Muscle of leg (tissue), 11 donors: Measurements from ENCODE around the gene GPER1. TPM values are rescaled to one million over a fixed set of nuclear protein-coding genes. Genes with fewer than 3 reads are reported as not detected.
"Not testable (repeated sequence)": the region's sequence is repeated elsewhere in the genome, so short reads cannot be mapped to it uniquely, and the experiment has no call there.

Source experiments
- DNase-seq: peaks from one replicate; pipeline ENCODE4 v3.0.0; 2013
- H3K27ac ChIP-seq: one replicate; pipeline ENCODE4 v1.5.1; 2013; ENCODE audit warnings: mild to moderate bottlenecking, low read length, control low read depth
- H3K27me3 ChIP-seq: one replicate; pipeline ENCODE4 v1.6.1; 2013; ENCODE audit warnings: low read length; ENCODE audit not compliant: control insufficient read depth, insufficient read depth
- H3K36me3 ChIP-seq: one replicate; pipeline ENCODE4 v1.6.1; 2013; ENCODE audit warnings: low read length; ENCODE audit not compliant: control insufficient read depth, insufficient read depth
- H3K4me1 ChIP-seq: one replicate; pipeline ENCODE4 v1.6.1; 2013; ENCODE audit warnings: low read length; ENCODE audit not compliant: control insufficient read depth, insufficient read depth
- H3K4me3 ChIP-seq: one replicate; pipeline ENCODE4 v1.5.1; 2013; ENCODE audit warnings: low read length, control low read depth
- H3K9me3 ChIP-seq: replicated peaks from 2 replicates; pipeline ENCODE4 v1.6.1; 2013; ENCODE audit warnings: low read depth, low read length; ENCODE audit not compliant: control insufficient read depth
- WGBS: methylation state at CpG from one replicate; pipeline ENCODE4 v1.1.5; 2013; ENCODE audit warnings: missing lambda C conversion rate; ENCODE audit not compliant: insufficient coverage; 5-methylcytosine and 5-hydroxymethylcytosine counted together
- polyA plus RNA-seq, 8 donors: library from polyadenylated mRNA; unstranded; fragments of 120-200 nt; gene quantifications; one replicate each; pipeline versions ENCODE4 v1.2.1 to v1.2.3, GENCODE V29; 2013; ENCODE audit warnings: inconsistent platforms in 1 of 8, low replicate concordance in 1 of 8; ENCODE audit not compliant: insufficient read length in 8 of 8, insufficient read depth in 1 of 8
- total RNA-seq: library from RNA; stranded (reverse); fragments of 120-200 nt; gene quantifications from one replicate; pipeline ENCODE4 v1.2.4, GENCODE V29; 2013

GPER1 gene
- total and polyA plus RNA-seq, 9 donors, result 9.6 to 17.7 (median 11.6) TPM

- no peak overlapping the region for H3K4me3 ChIP-seq
- H3K9me3 ChIP-seq, result no peaks in the 10 kb centered on the region
- H3K27ac ChIP-seq, result no peak overlapping the region
- peaks cover 55% of the 10 kb centered on the region for H3K4me1 ChIP-seq
- H3K27me3 ChIP-seq, result no peaks in the 10 kb centered on the region
- 90% methylated on average over 44 of the region's 55 CpGs for WGBS
- no peak for DNase-seq
- no peaks in the 10 kb centered on the region for H3K36me3 ChIP-seq
Measured at GRCh38 chr7:1109581-1110310, 21.8 kb downstream of the GPER1 start.

- Histone ChIP-seq H3K4me1 (peaks cover 49% of the 10 kb centered on the region), H3K27me3 (no peaks in the 10 kb centered on the region), H3K27ac (no peak overlapping the region), H3K9me3 (no peaks in the 10 kb centered on the region), H3K4me3 (no peak overlapping the region), H3K36me3 (no peaks in the 10 kb centered on the region)
- DNase-seq, result no peak
- 88% methylated on average over 19 of the region's 28 CpGs for WGBS
Measured at GRCh38 chr7:1110358-1110757, 22.4 kb downstream of the GPER1 start.

- Histone ChIP-seq H3K27ac (no peak overlapping the region), H3K36me3 (no peaks in the 10 kb centered on the region), H3K9me3 (no peaks in the 10 kb centered on the region), H3K4me3 (no peak overlapping the region), H3K27me3 (no peaks in the 10 kb centered on the region), H3K4me1 (peaks cover 43% of the 10 kb centered on the region)
- no peak for DNase-seq
- 100% methylated on average over 2 of the region's 3 CpGs for WGBS
Measured at GRCh38 chr7:1111156-1111555, 23.2 kb downstream of the GPER1 start.

GRCh38 chr7:1112109-1112508, 24.2 kb downstream of the GPER1 start:
- 73% methylated on average over 9 of the region's 9 CpGs for WGBS
- Histone ChIP-seq H3K27me3 (no peaks in the 10 kb centered on the region), H3K4me1 (peaks cover 33% of the 10 kb centered on the region), H3K4me3 (no peak overlapping the region), H3K36me3 (no peaks in the 10 kb centered on the region), H3K9me3 (no peaks in the 10 kb centered on the region), H3K27ac (no peak overlapping the region)
- DNase-seq, result peak; percentile 66

GRCh38 chr7:1112625-1113547, 25.0 kb downstream of the GPER1 start:
- Histone ChIP-seq H3K4me3 (no peak overlapping the region), H3K27ac (peak overlapping the region; percentile 42), H3K9me3 (no peaks in the 10 kb centered on the region), H3K4me1 (peaks cover 28% of the 10 kb centered on the region), H3K36me3 (no peaks in the 10 kb centered on the region), H3K27me3 (no peaks in the 10 kb centered on the region)
- WGBS, result 86% methylated on average over 35 of the region's 43 CpGs
- no peak for DNase-seq

- Histone ChIP-seq H3K9me3 (no peaks in the 10 kb centered on the region), H3K36me3 (no peaks in the 10 kb centered on the region), H3K4me1 (peaks cover 28% of the 10 kb centered on the region), H3K4me3 (no peak overlapping the region), H3K27me3 (no peaks in the 10 kb centered on the region), H3K27ac (peak overlapping the region; percentile 42)
- no peak for DNase-seq
- WGBS, result 84% methylated on average over 17 of the region's 18 CpGs
Measured at GRCh38 chr7:1113548-1113885, 25.6 kb downstream of the GPER1 start.

GRCh38 chr7:1114088-1114487, 26.2 kb downstream of the GPER1 start:
- Histone ChIP-seq H3K27ac (peak overlapping the region; percentile 42), H3K4me3 (no peak overlapping the region), H3K36me3 (no peaks in the 10 kb centered on the region), H3K27me3 (no peaks in the 10 kb centered on the region), H3K9me3 (no peaks in the 10 kb centered on the region), H3K4me1 (peaks cover 26% of the 10 kb centered on the region)
- DNase-seq, result no peak
- WGBS, result 93% methylated on average over 11 of the region's 13 CpGs

GRCh38 chr7:1114505-1114904, 26.6 kb downstream of the GPER1 start:
- H3K27ac ChIP-seq, result no peak overlapping the region
- no peak for DNase-seq
- WGBS, result 83% methylated on average over 10 of the region's 19 CpGs

GRCh38 chr7:1115171-1116045, 27.5 kb downstream of the GPER1 start:
- H3K4me3 ChIP-seq, H3K36me3 ChIP-seq, DNase-seq, H3K9me3 ChIP-seq, H3K27me3 ChIP-seq, H3K27ac ChIP-seq: not testable (repeated sequence)
- WGBS, result 91% methylated on average over 23 of the region's 44 CpGs
- peaks cover 26% of the 10 kb centered on the region for H3K4me1 ChIP-seq

More at GRCh38 chr7:1114505-1114904, 26.6 kb downstream of the GPER1 start:
- Histone ChIP-seq H3K4me3 (no peak overlapping the region), H3K4me1 (peaks cover 26% of the 10 kb centered on the region), H3K27me3 (no peaks in the 10 kb centered on the region), H3K36me3 (no peaks in the 10 kb centered on the region), H3K9me3 (no peaks in the 10 kb centered on the region)
